ENCODE measurements around the gene IFITM2.
A peak's percentile ranks its signal among the peaks of the same experiment; 100 is the strongest.
"Not testable (repeated sequence)": the region's sequence is repeated elsewhere in the genome, so short reads cannot be mapped to it uniquely, and the experiment has no call there.

IFITM2 gene

DNA sequence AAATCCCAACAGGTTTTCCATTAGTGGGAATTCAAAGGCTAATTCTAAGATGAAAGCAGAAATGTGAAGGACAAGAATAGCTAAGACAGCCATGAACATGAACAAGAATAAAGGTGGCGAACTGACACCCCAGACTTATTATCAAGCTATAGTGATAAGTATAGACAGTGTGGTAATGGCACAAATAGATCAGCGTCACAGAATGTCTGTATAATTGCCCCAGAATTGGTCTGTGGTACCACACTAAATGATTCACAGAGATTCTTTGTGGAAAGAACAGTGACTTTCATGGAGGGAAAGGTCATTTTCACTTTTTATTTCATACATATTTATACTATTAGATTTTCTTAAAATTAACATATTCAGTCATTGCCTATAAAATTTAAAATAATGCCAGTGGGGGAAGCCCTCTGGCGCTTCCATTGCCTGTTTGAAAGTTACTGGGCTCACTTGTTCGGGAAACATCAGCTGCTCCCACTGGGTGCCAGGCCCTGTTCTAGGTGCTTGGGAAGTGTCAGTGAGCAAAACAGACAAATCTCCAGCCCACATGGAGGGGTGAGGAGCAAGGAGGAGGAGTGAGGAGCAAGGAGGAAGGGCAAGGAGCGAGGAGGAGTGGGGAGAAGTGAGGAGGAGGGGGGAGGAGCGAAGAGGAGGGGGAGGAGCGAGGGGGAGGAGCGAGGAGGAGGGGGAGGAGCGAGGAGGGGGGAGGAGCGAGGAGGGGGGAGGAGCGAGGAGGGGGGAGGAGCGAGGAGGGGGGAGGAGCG is 40.8 kb upstream of the IFITM2 start:
- no peaks in the 10 kb centered on the region for H3K9me2 ChIP-seq (replicated peaks; ENCODE audit: low read depth, low read length)
- H3K36me3 ChIP-seq (ENCODE audit: insufficient read depth, low read length), result no peaks in the 10 kb centered on the region
- H3K9ac ChIP-seq (ENCODE audit: low read depth, low read length, poor library complexity, severe bottlenecking), result no peak overlapping the region
- H3K9me3 ChIP-seq (ENCODE audit: insufficient read depth, low read depth, low read length), result no peaks in the 10 kb centered on the region
- no peaks in the 10 kb centered on the region for H3K27me3 ChIP-seq (ENCODE audit: insufficient read depth, low read length, poor library complexity, severe bottlenecking)
- no peak overlapping the region for H3K4me3 ChIP-seq (ENCODE audit: low read length, poor library complexity, severe bottlenecking)
- H3K4me2 ChIP-seq (ENCODE audit: low read depth, low read length, poor library complexity, severe bottlenecking), result peak overlapping the region; percentile 54
- H3K4me1 ChIP-seq (ENCODE audit: insufficient read depth, low read length, poor library complexity, severe bottlenecking), result peaks cover 23% of the 10 kb centered on the region
- H4K20me1 ChIP-seq (ENCODE audit: insufficient read depth, low read length, poor library complexity, severe bottlenecking), result no peaks in the 10 kb centered on the region
- peaks cover 11% of the 10 kb centered on the region; the same call in 1 of the 2 replicates for H3F3A ChIP-seq (ENCODE audit: low read depth)
- TF ChIP-seq, protein P1, sequence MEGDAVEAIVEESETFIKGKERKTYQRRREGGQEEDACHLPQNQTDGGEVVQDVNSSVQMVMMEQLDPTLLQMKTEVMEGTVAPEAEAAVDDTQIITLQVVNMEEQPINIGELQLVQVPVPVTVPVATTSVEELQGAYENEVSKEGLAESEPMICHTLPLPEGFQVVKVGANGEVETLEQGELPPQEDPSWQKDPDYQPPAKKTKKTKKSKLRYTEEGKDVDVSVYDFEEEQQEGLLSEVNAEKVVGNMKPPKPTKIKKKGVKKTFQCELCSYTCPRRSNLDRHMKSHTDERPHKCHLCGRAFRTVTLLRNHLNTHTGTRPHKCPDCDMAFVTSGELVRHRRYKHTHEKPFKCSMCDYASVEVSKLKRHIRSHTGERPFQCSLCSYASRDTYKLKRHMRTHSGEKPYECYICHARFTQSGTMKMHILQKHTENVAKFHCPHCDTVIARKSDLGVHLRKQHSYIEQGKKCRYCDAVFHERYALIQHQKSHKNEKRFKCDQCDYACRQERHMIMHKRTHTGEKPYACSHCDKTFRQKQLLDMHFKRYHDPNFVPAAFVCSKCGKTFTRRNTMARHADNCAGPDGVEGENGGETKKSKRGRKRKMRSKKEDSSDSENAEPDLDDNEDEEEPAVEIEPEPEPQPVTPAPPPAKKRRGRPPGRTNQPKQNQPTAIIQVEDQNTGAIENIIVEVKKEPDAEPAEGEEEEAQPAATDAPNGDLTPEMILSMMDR (conservative IDR thresholded peaks at IDR 0.05; ENCODE audit: low read length), result no peak
- TF ChIP-seq EZH2phosphoT487 (IDR thresholded peaks at IDR 0.05; ENCODE audit: borderline replicate concordance), result no peak
- peaks cover 6% of the 10 kb centered on the region; the same call in 1 of the 2 replicates for H3K79me2 ChIP-seq (ENCODE audit: insufficient read depth, low read length)
- H2AFZ ChIP-seq (ENCODE audit: low read length), result no peak overlapping the region

DNA sequence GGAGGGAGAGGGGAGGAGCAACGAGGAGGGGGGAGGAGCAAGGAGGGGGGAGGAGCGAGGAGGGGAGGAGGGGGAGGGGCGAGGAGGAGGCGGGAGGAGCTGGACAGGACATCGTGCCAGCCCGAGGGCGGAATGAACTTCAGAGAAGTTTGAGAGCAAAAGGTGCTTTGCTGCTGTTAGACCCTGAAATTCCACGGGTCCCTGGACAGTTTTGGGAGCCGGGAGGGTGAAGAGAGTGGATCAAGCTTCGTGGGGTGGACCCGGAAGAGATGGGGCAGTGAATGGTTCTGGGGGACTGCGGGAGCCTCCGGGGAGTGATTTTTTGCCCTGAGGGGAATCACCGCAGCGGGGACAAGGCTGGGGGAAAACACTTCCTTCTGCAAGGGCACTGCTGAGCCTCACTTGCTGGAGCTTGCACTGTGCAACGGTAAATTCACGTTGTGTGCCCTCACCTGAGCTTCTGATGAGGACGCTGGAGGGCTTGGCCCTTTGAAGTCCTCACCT is 40.1 kb upstream of the IFITM2 start:
- Histone ChIP-seq H3K27me3 (ENCODE audit: insufficient read depth, low read length, poor library complexity, severe bottlenecking) (no peaks in the 10 kb centered on the region), H3F3A (ENCODE audit: low read depth) (peaks cover 11% of the 10 kb centered on the region; the same call in 1 of the 2 replicates), H3K79me2 (ENCODE audit: insufficient read depth, low read length) (peaks cover 6% of the 10 kb centered on the region; the same call in 1 of the 2 replicates), H4K20me1 (ENCODE audit: insufficient read depth, low read length, poor library complexity, severe bottlenecking) (no peaks in the 10 kb centered on the region), H3K9ac (ENCODE audit: low read depth, low read length, poor library complexity, severe bottlenecking) (peak overlapping the region; percentile 86), H3K9me3 (ENCODE audit: insufficient read depth, low read depth, low read length) (no peaks in the 10 kb centered on the region), H3K36me3 (ENCODE audit: insufficient read depth, low read length) (no peaks in the 10 kb centered on the region), H2AFZ (ENCODE audit: low read length) (peak overlapping the region; percentile 47; the same call in 1 of the 2 replicates), H3K4me1 (ENCODE audit: insufficient read depth, low read length, poor library complexity, severe bottlenecking) (peaks cover 23% of the 10 kb centered on the region), H3K4me2 (ENCODE audit: low read depth, low read length, poor library complexity, severe bottlenecking) (peak overlapping the region; percentile 92), H3K9me2 (replicated peaks; ENCODE audit: low read depth, low read length) (no peaks in the 10 kb centered on the region), H3K4me3 (ENCODE audit: low read length, poor library complexity, severe bottlenecking) (peak overlapping the region; percentile 75)
- TF ChIP-seq, protein P1 (conservative IDR thresholded peaks at IDR 0.05; ENCODE audit: low read length), result no peak
- TF ChIP-seq EZH2phosphoT487 (IDR thresholded peaks at IDR 0.05; ENCODE audit: borderline replicate concordance), result no peak

DNA sequence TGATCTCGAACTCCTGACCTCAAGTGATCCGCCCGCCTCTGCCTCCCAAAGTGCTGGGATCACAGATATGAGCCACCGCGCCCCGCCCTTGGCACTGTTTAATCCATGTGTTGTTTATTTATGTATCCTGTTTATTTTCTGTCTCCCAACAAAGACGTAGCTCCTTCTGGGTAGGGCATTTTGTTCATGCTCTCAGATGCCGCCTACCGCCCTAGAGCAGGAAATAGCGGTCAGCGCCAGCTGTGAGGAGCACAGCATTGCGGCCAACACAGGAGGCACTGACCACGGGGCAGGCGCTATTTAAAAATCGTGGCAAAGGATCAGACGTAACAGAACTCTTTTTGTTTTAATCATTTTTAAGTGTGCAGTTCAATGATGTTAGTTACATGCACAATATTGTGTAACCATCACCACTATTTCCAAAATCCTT is 38.9 kb upstream of the IFITM2 start:
- peaks cover 11% of the 10 kb centered on the region; the same call in 1 of the 2 replicates for H3F3A ChIP-seq (ENCODE audit: low read depth)
- H3K9me2 ChIP-seq (replicated peaks; ENCODE audit: low read depth, low read length); H3K27me3 ChIP-seq (ENCODE audit: insufficient read depth, low read length, poor library complexity, severe bottlenecking); H3K79me2 ChIP-seq (ENCODE audit: insufficient read depth, low read length); H3K9me3 ChIP-seq (ENCODE audit: insufficient read depth, low read depth, low read length); H4K20me1 ChIP-seq (ENCODE audit: insufficient read depth, low read length, poor library complexity, severe bottlenecking); H3K36me3 ChIP-seq (ENCODE audit: insufficient read depth, low read length): not testable (repeated sequence)
- peak overlapping the region; percentile 53 for H2AFZ ChIP-seq (ENCODE audit: low read length)
- H3K4me1 ChIP-seq (ENCODE audit: insufficient read depth, low read length, poor library complexity, severe bottlenecking), result peaks cover 23% of the 10 kb centered on the region
- peak overlapping the region; percentile 92 for H3K4me2 ChIP-seq (ENCODE audit: low read depth, low read length, poor library complexity, severe bottlenecking)
- H3K9ac ChIP-seq (ENCODE audit: low read depth, low read length, poor library complexity, severe bottlenecking), result peak overlapping the region; percentile 86
- TF ChIP-seq, protein P1 (conservative IDR thresholded peaks at IDR 0.05; ENCODE audit: low read length), result peak; percentile 31
- peak overlapping the region; percentile 75 for H3K4me3 ChIP-seq (ENCODE audit: low read length, poor library complexity, severe bottlenecking)
